AG04449 (cell line): ENCODE measurements around the gene MARK4.
"Not testable (repeated sequence)": the region's sequence is repeated elsewhere in the genome, so short reads cannot be mapped to it uniquely, and the experiment has no call there.

Experiments
- CTCF ChIA-PET: fragments of 350-600 bp; formaldehyde crosslinking; extraction: SDS; loops from one replicate; lab custom pipeline; 2021; ENCODE audit warnings: antibody characterized with exemption; lab: Yijun Ruan, JAX
- POLR2A ChIA-PET: fragments of 400-600, 350-600 bp; formaldehyde crosslinking; extraction: SDS; loops from one replicate; lab custom pipeline; 2020; ENCODE audit warnings: antibody characterized with exemption, inconsistent platforms; lab: Yijun Ruan, JAX
- DNase-seq: peaks from one replicate; pipeline ENCODE4 v3.0.0-alpha.2; 2010; ENCODE audit warnings: low read depth, low spot score
- H3K4me3 ChIP-seq: 2 replicates; pipeline ENCODE4 v1.5.1; 2011; ENCODE audit warnings: low read depth, mild to moderate bottlenecking, control low read depth, low read length
- CTCF ChIP-seq: IDR thresholded peaks from one replicate; pipeline ENCODE4 v1.5.1; 2011; ENCODE audit warnings: mild to moderate bottlenecking, moderate library complexity, low read length, control low read depth, inconsistent platforms; ENCODE audit not compliant: insufficient read depth; ENCODE audit errors: missing control alignments

Gene MARK4

GRCh38 chr19:45327404-45328143, 76.5 kb downstream of the MARK4 start:
- H3K4me3 ChIP-seq, result no peak overlapping the region
- DNase-seq, result no peak
- ChIA-PET POLR2A (no interaction called here), CTCF (interaction anchor here (0.6 to 8.2 kb wide), 3 partner anchors 10 to 184 kb away, joined by 3 to 57 read pairs (median 16); no protein-coding TSS in a partner anchor)
- TF ChIP-seq CTCF, result no peak

- CTCF ChIA-PET, result interaction anchor here (1.3 kb wide), 1 partner anchor 131 kb away, joined by 3 read pairs; no protein-coding TSS in a partner anchor
- POLR2A ChIA-PET, result no interaction called here
- DNase-seq, result no peak
- TF ChIP-seq CTCF, result no peak
- H3K4me3 ChIP-seq, result no peak overlapping the region
These were observed 80.3 kb downstream of the MARK4 start for GRCh38 chr19:45331411-45331810.

- CTCF ChIA-PET, result interaction anchor here (0.6 to 1.6 kb wide), 3 partner anchors 8 to 345 kb away, joined by 3 to 4 read pairs (median 3); no protein-coding TSS in a partner anchor
- TF ChIP-seq CTCF, result no peak
- POLR2A ChIA-PET, result no interaction called here
- H3K4me3 ChIP-seq, result no peak overlapping the region
- no peak for DNase-seq
These were observed 82.7 kb downstream of the MARK4 start for GRCh38 chr19:45333609-45334303.

- DNase-seq, H3K4me3 ChIP-seq, POLR2A ChIA-PET, CTCF ChIA-PET: not testable (repeated sequence)
These were observed 83.8 kb downstream of the MARK4 start for GRCh38 chr19:45334881-45335280.

- no peak overlapping the region for H3K4me3 ChIP-seq
- ChIA-PET CTCF (interaction anchor here (0.9 to 3.7 kb wide), 12 partner anchors 8 to 433 kb away, joined by 3 to 57 read pairs (median 4); partner anchors contain the start of genes APOE, BLOC1S3, CKM and TRAPPC6A), POLR2A (no interaction called here)
- no peak for TF ChIP-seq CTCF
- no peak for DNase-seq
These were observed 85.7 kb downstream of the MARK4 start for GRCh38 chr19:45336696-45337251.

- ChIA-PET POLR2A (no interaction called here), CTCF (interaction anchor here (0.6 to 3.7 kb wide), 26 partner anchors 10 to 436 kb away, joined by 3 to 57 read pairs (median 4); partner anchors contain the start of genes APOE, CKM and CLASRP)
- TF ChIP-seq CTCF, result no peak
- H3K4me3 ChIP-seq, result no peak overlapping the region
- no peak for DNase-seq
These were observed 88.6 kb downstream of the MARK4 start for GRCh38 chr19:45339629-45340028.
